WERI-Rb-1 (cell line): ENCODE results near the gene MAGEA12.
"Not testable (repeated sequence)": the region's sequence is repeated elsewhere in the genome, so short reads cannot be mapped to it uniquely, and the experiment has no call there.

ENCODE experiments used
- DNase-seq: peaks from one replicate; pipeline ENCODE4 v3.0.0-alpha.2; 2020
- H3K27ac ChIP-seq: fragments of 250-450 bp; sonication (Bioruptor Pico); 2 replicates; pipeline ENCODE4 v1.5.1; 2020; ENCODE audit warnings: mild to moderate bottlenecking, moderate library complexity
- H3K27me3 ChIP-seq: fragments of 250-450 bp; sonication (Bioruptor Pico); 2 replicates; pipeline ENCODE4 v1.5.1; 2021; ENCODE audit warnings: mild to moderate bottlenecking, low read depth, moderate library complexity; ENCODE audit not compliant: insufficient read depth, severe bottlenecking
- H3K36me3 ChIP-seq: fragments of 250-450 bp; sonication (Bioruptor Pico); 2 replicates; pipeline ENCODE4 v1.5.1; 2020; ENCODE audit warnings: mild to moderate bottlenecking, moderate library complexity
- H3K4me3 ChIP-seq: 2 replicates; pipeline ENCODE4 v1.5.1; 2011; ENCODE audit warnings: low read depth, mild to moderate bottlenecking, control low read depth, low read length
- H3K9me3 ChIP-seq: fragments of 250-450 bp; sonication (Bioruptor Pico); 2 replicates; pipeline ENCODE4 v1.5.1; 2021; ENCODE audit warnings: mild to moderate bottlenecking, moderate library complexity; ENCODE audit not compliant: severe bottlenecking
- TF ChIP-seq, protein P1 (sequence below): IDR thresholded peaks from 2 replicates; pipeline ENCODE4 v1.5.1; 2011; ENCODE audit warnings: low read depth, mild to moderate bottlenecking, control low read depth, inconsistent platforms, low read length

Gene MAGEA12, protein sequence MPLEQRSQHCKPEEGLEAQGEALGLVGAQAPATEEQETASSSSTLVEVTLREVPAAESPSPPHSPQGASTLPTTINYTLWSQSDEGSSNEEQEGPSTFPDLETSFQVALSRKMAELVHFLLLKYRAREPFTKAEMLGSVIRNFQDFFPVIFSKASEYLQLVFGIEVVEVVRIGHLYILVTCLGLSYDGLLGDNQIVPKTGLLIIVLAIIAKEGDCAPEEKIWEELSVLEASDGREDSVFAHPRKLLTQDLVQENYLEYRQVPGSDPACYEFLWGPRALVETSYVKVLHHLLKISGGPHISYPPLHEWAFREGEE

GRCh38 chrX:152733261-152733975 lies at the start of gene MAGEA12, which contains the start of gene CSAG1:
Gene MAGEA12 (plus strand): TSS chrX:152733757. CDS start chrX:152736162, 2,405 bp downstream.
Gene CSAG1 (minus strand): TSS chrX:152733721. CDS start chrX:152732460, 1,261 bp downstream.
- H3K4me3 ChIP-seq = peak within 1 kb of the TSS; percentile 21; the same call in 1 of the 2 replicates
- no peak for DNase-seq

DNA sequence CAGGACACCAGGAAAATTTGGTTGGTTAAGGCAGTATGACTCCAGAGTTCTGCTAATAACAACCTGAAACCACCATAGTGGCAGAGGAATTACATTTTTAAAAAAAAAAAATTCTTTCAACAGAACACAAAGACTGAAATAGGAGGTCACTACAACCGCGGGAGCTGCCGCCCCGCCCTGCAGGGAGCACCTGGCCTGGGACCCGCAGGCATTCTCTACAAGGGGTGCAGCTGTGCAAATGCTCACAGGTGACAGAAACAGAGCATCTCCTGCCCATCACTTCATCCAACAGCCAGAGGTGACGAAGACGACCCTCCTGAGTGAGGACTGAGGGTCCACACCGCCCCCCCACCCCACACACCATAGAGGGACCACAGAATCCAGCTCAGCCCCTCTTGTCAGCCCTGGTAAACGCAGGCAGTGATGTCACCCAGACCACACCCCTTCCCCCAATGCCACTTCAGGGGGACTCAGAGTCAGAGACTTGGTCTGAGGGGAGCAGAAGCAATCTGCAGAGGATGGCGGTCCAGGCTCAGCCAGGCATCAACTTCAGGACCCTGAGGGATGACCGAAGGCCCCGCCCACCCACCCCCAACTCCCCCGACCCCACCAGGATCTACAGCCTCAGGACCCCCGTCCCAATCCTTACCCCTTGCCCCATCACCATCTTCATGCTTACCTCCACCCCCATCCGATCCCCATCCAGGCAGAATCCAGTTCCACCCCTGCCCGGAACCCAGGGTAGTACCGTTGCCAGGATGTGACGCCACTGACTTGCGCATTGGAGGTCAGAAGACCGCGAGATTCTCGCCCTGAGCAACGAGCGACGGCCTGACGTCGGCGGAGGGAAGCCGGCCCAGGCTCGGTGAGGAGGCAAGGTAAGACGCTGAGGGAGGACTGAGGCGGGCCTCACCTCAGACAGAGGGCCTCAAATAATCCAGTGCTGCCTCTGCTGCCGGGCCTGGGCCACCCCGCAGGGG lies 35.3 kb upstream of the MAGEA12 start, which contains the start of gene MAGEA3:
TSS of gene MAGEA3 (plus strand) at position 843 of the 980 bp plus-strand sequence. CDS start 2,039 bp downstream, outside the sequence.
- not testable (repeated sequence) for H3K4me3 ChIP-seq, H3K36me3 ChIP-seq

More at GRCh38 chrX:152733261-152733975, at the start of gene MAGEA12, which contains the start of gene CSAG1:
- Histone ChIP-seq H3K36me3 (no peaks in the 10 kb centered on the region), H3K27me3 (peaks cover 80% of the 10 kb centered on the region), H3K27ac (no peak within 1 kb of the TSS), H3K9me3 (no peaks in the 10 kb centered on the region)
- TF ChIP-seq, protein P1, sequence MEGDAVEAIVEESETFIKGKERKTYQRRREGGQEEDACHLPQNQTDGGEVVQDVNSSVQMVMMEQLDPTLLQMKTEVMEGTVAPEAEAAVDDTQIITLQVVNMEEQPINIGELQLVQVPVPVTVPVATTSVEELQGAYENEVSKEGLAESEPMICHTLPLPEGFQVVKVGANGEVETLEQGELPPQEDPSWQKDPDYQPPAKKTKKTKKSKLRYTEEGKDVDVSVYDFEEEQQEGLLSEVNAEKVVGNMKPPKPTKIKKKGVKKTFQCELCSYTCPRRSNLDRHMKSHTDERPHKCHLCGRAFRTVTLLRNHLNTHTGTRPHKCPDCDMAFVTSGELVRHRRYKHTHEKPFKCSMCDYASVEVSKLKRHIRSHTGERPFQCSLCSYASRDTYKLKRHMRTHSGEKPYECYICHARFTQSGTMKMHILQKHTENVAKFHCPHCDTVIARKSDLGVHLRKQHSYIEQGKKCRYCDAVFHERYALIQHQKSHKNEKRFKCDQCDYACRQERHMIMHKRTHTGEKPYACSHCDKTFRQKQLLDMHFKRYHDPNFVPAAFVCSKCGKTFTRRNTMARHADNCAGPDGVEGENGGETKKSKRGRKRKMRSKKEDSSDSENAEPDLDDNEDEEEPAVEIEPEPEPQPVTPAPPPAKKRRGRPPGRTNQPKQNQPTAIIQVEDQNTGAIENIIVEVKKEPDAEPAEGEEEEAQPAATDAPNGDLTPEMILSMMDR = no peak

DNA sequence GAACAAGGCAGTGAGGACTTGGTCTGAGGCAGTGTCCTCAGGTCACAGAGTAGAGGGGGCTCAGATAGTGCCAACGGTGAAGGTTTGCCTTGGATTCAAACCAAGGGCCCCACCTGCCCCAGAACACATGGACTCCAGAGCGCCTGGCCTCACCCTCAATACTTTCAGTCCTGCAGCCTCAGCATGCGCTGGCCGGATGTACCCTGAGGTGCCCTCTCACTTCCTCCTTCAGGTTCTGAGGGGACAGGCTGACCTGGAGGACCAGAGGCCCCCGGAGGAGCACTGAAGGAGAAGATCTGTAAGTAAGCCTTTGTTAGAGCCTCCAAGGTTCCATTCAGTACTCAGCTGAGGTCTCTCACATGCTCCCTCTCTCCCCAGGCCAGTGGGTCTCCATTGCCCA lies 33.2 kb upstream of the MAGEA12 start:
- not testable (repeated sequence) for H3K27ac ChIP-seq, H3K36me3 ChIP-seq, H3K27me3 ChIP-seq, H3K4me3 ChIP-seq, H3K9me3 ChIP-seq, DNase-seq

More for the DNA sequence above, 35.3 kb upstream of the MAGEA12 start, which contains the start of gene MAGEA3:
- H3K27me3 ChIP-seq, DNase-seq, H3K9me3 ChIP-seq, H3K27ac ChIP-seq: not testable (repeated sequence)

DNA sequence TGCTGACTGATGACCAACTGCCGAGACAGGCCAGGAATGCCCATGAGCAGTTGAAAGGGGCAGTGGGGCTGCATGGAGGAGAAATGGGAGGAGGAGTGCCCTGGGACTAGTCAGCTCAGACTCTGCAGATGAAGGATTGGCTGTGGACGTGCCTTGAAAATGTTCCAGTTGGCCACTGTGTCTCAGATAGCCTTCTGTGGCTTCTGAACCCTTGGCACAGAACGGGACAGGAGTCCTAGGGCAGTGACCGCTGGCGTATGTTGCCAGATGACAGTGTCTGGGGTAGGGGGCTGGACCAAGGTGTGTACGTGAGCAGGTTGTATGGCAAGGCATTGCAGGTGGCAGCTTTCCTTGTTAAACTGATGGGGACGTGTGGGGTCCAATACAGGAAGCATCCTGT lies 27.1 kb upstream of the MAGEA12 start:
- H3K4me3 ChIP-seq, H3K27me3 ChIP-seq, H3K36me3 ChIP-seq, H3K9me3 ChIP-seq, H3K27ac ChIP-seq, DNase-seq: not testable (repeated sequence)

- DNase-seq, H3K27me3 ChIP-seq, H3K4me3 ChIP-seq: not testable (repeated sequence)
Measured at GRCh38 chrX:152709173-152709572, 24.4 kb upstream of the MAGEA12 start, which contains the start of gene CSAG2. Gene CSAG2 (minus strand): TSS chrX:152709273. CDS start chrX:152709112, 161 bp downstream.

DNA sequence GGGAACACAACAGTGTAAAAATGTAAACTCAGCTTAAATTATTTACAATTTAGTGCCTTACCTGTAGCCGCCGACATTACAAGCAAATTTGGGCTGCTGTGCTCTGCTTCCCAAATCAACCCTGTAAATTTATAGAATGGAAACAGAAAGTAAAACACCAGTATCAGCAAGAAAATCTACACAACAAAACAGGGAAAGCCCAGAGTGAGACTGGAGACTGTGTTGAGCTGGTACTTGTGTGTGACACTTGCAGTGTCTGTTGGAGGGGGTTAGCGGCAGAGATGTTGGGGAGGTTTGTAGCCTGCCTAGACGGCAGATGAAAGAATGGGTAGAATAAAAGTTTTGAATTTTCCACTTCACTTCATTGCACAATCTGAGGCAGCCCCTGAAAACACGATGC lies 20.4 kb upstream of the MAGEA12 start:
- H3K27ac ChIP-seq, H3K4me3 ChIP-seq, H3K9me3 ChIP-seq, DNase-seq, H3K27me3 ChIP-seq, H3K36me3 ChIP-seq: not testable (repeated sequence)

More at GRCh38 chrX:152709173-152709572, 24.4 kb upstream of the MAGEA12 start, which contains the start of gene CSAG2:
- H3K36me3 ChIP-seq, H3K27ac ChIP-seq, H3K9me3 ChIP-seq: not testable (repeated sequence)

DNA sequence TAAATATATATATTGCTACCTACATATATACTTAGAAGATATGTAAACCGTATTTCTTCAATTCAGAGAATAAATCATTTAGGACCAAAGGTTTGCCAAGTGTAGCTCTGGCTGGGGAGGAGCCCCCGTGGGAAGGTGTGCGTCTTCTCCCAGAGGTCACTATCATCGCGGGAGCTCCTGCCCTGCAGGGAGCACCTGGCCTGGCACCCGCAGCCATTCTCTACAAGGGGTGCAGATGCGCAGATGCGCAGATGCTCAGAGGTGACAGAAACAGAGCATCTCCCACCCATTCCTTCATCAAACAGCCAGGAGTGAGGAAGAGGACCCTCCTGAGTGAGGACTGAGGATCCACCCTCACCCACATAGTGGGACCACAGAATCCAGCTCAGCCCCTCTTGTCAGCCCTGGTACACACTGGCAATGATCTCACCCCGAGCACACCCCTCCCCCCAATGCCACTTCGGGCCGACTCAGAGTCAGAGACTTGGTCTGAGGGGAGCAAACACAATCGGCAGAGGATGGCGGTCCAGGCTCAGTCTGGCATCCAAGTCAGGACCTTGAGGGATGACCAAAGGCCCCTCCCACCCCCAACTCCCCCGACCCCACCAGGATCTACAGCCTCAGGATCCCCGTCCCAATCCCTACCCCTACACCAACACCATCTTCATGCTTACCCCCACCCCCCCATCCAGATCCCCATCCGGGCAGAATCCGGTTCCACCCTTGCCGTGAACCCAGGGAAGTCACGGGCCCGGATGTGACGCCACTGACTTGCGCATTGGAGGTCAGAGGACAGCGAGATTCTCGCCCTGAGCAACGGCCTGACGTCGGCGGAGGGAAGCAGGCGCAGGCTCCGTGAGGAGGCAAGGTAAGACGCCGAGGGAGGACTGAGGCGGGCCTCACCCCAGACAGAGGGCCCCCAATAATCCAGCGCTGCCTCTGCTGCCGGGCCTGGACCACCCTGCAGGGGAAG lies 19.5 kb upstream of the MAGEA12 start, which contains the start of gene MAGEA2B:
TSS of gene MAGEA2B (plus strand) at position 814 of the 973 bp plus-strand sequence. CDS start 2,479 bp downstream, outside the sequence.
- not testable (repeated sequence) for H3K4me3 ChIP-seq, H3K36me3 ChIP-seq, H3K27ac ChIP-seq

More for the DNA sequence above, 19.5 kb upstream of the MAGEA12 start, which contains the start of gene MAGEA2B:
- H3K9me3 ChIP-seq, DNase-seq, H3K27me3 ChIP-seq: not testable (repeated sequence)
